Testis (tissue), 2 donors: ENCODE measurements around the gene AQP12A.

Experiments used
- POLR2A ChIP-seq: fragments of 450-650 bp; IDR thresholded peaks from one replicate; pipeline ENCODE4 v1.6.1; 2017; ENCODE audit warnings: antibody characterized with exemption, mild to moderate bottlenecking, moderate library complexity
- TF ChIP-seq, protein P1 (sequence below), 3 experiments: fragments of 450-650 bp in 2 of 3; fragments of 200-600 bp in 1 of 3; sonication (generic) in 1 of 3; IDR thresholded peaks; one replicate each; pipeline ENCODE4 v1.5.1; 2016 to 2019; ENCODE audit warnings: antibody characterized with exemption in 3 of 3, mild to moderate bottlenecking in 2 of 3, moderate library complexity in 1 of 3

DNA sequence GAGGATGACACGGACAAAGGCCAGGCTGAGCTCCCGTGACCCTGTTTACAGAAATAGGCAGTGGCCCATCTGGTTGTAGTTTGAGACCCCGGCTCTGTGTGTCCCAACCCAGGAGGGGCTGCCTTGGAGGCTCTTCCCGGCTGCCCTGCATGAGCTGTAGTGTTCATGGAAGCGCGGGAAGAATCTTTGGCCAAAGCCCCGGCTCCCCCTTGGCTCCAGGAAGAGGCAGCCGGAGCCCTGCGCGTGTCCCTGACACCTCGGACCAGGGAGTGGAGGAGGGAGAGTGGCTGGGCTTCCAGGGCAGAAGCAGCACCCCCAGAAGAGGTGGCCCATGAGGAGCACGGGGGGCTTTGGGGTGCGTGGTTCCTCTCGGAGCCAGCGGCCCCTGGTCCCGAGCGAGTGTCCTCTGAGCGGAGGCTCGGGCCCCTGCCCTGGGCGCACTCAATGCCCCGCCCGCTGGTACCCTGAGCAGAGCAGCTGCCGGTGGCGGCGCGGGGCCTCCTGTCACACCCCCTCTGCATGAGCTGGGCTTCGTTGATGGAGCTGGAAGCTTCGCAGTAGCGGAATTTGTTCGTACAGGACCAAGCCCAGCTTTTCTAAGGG is 44.7 kb upstream of the AQP12A start:
- TF ChIP-seq, protein P1, sequence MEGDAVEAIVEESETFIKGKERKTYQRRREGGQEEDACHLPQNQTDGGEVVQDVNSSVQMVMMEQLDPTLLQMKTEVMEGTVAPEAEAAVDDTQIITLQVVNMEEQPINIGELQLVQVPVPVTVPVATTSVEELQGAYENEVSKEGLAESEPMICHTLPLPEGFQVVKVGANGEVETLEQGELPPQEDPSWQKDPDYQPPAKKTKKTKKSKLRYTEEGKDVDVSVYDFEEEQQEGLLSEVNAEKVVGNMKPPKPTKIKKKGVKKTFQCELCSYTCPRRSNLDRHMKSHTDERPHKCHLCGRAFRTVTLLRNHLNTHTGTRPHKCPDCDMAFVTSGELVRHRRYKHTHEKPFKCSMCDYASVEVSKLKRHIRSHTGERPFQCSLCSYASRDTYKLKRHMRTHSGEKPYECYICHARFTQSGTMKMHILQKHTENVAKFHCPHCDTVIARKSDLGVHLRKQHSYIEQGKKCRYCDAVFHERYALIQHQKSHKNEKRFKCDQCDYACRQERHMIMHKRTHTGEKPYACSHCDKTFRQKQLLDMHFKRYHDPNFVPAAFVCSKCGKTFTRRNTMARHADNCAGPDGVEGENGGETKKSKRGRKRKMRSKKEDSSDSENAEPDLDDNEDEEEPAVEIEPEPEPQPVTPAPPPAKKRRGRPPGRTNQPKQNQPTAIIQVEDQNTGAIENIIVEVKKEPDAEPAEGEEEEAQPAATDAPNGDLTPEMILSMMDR (IDR thresholded peaks at IDR 0.05), result no peak
- no peak for TF ChIP-seq POLR2A
